Posterior cingulate gyrus (tissue), 11 donors: ENCODE measurements around the gene ZNF514.
A peak's percentile ranks its signal among the peaks of the same experiment; 100 is the strongest.
"Not testable (repeated sequence)": the region's sequence is repeated elsewhere in the genome, so short reads cannot be mapped to it uniquely, and the experiment has no call there.

Experiments
- DNase-seq, 10 donors: peaks; one replicate each; pipeline versions ENCODE4 v3.0.0 to v3.0.0-alpha.2; 2020 to 2021; ENCODE audit warnings: mixed read lengths in 3 of 10
- intact Hi-C: fragments of 100-400 bp; cut with DNase I; formaldehyde crosslinking; loops from one replicate; pipeline ENCODE4 v1.15.1; 2023

ZNF514 gene

GRCh38 chr2:95149397-95149984 is 10.2 kb downstream of the ZNF514 start:
- intact Hi-C loops, result no loop called here
- no peak for DNase-seq

- DNase-seq, result no peak
- intact Hi-C loops, result no loop called here
Observed at GRCh38 chr2:95143838-95144237, 15.8 kb downstream of the ZNF514 start.

- no peak for DNase-seq
- intact Hi-C loops, result no loop called here
Observed at GRCh38 chr2:95138702-95139101, 20.9 kb downstream of the ZNF514 start.

- no peak for DNase-seq
- intact Hi-C loops, result no loop called here
Observed at GRCh38 chr2:95122197-95122551, 37.5 kb downstream of the ZNF514 start.

- DNase-seq, result peak; percentile 75 to 98 (median 86)
- intact Hi-C loops, result no loop called here
Observed at GRCh38 chr2:95121407-95122196, 38.0 kb downstream of the ZNF514 start, which contains the start of gene MRPS5. MRPS5 (minus strand) TSS chr2:95121808; CDS start chr2:95121791, 17 bp downstream.

GRCh38 chr2:95121093-95121406 is 38.6 kb downstream of the ZNF514 start:
- intact Hi-C loops, result no loop called here
- DNase-seq, result no peak

GRCh38 chr2:95115418-95115817 is 44.2 kb downstream of the ZNF514 start:
- intact Hi-C loops, result loop anchor here (1.0 to 5.0 kb wide), 4 partner anchors 38 to 129 kb away; partner anchors contain the start of gene ZNF514
- peak; percentile 26 to 94 (median 74) for DNase-seq

- DNase-seq, result no peak
- intact Hi-C loops, result no loop called here
Observed at GRCh38 chr2:95113464-95113863, 46.2 kb downstream of the ZNF514 start.

- intact Hi-C loops, result no loop called here
- DNase-seq, result no peak
Observed at GRCh38 chr2:95110395-95110794, 49.3 kb downstream of the ZNF514 start.

GRCh38 chr2:95109260-95109659 is 50.4 kb downstream of the ZNF514 start:
- DNase-seq, result no peak
- intact Hi-C loops, result no loop called here

- intact Hi-C loops, result no loop called here
Observed at GRCh38 chr2:95106081-95106480, 53.6 kb downstream of the ZNF514 start.

GRCh38 chr2:95104606-95105005 is 55.0 kb downstream of the ZNF514 start:
- DNase-seq, result no peak
- intact Hi-C loops, result no loop called here

More at GRCh38 chr2:95106081-95106480, 53.6 kb downstream of the ZNF514 start:
- DNase-seq, result no peak

GRCh38 chr2:95099910-95100309 is 59.7 kb downstream of the ZNF514 start:
- intact Hi-C loops, result no loop called here
- no peak for DNase-seq

- DNase-seq, intact Hi-C loops: not testable (repeated sequence)
Observed at GRCh38 chr2:95098273-95098672, 61.4 kb downstream of the ZNF514 start.
